ENCODE data around the gene MED15.

DNA sequence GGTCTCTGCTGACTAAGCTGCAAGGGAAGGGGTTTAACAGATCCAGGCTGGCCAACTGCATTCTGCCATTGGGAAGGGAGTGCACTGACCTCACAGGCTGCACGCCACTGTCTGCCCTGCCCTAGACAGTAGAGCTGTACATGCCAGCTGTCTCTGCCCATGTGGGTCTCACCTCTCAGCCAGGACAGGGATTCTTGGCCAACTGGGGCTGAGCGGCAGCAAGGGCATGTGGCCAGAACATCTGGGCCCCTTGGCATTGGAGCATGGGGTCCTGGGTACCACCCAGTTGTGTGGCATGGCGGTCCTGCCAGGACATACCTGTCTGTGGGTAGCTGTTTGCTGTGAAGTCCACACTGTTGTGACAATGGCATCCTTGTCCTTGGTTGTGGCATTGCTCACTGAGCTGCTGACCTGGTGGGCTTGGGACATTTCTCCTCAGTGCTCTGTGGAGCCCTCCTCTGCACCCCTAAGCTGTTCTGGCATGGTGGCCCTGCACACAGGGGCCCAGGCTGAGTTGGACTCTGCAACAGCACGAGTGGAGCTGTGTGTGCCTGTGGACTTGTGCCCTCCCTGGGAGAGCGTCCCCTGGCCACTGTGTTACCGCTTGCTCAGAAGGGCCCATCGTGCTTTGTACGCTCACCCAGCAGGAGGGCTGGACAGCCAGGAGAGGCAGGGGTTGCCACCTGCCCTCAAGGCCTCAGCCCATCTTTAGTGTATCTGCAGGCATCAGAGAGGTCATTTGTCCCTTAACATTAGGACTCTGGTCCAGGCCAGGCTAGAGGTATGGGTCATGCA, 46.7 kb downstream of the MED15 start:
- TF ChIP-seq POLR2AphosphoS5 (IDR thresholded peaks at IDR 0.05; ENCODE audit: low read depth, low read length) (no peak), POLR2A (IDR thresholded peaks at IDR 0.05; ENCODE audit: low read depth, low read length) (no peak), TAF1 (IDR thresholded peaks at IDR 0.05; ENCODE audit: low read depth, low read length) (no peak), PAX5 (IDR thresholded peaks at IDR 0.05; ENCODE audit: insufficient read depth, low read length, severe bottlenecking) (no peak)
